Inflammatory macrophage treated with lipopolysaccharide for 1 hour (primary cell): ENCODE measurements around the gene KCNS1.

Experiments used
- DNase-seq, 2 donors: peaks; one replicate each; pipeline ENCODE4 v3.0.0-alpha.2; 2020 to 2022

KCNS1 gene

DNA sequence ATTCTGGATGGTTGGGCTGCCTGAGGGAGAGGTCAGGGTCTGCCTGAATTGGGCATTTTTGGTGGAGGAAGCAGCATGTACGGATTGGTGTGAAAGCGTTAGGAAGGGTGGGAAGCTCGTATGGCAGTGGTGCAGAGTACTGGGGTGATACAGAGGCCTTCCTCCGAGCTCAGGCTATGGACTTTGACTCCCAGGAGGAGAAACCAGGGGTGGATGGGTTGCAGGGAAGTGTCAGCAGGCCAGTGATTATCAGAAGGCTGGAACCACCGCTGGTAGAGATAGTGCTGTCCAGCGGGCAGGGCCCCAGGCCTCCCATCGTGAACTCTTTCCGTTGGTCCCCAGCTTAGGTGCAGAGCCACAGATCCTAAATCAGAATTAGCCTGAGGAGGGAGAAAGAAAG, 8.7 kb upstream of the KCNS1 start:
- no peak for DNase-seq

- DNase-seq: no peak
Measured at GRCh38 chr20:45105317-45105716, 4.4 kb upstream of the KCNS1 start.

- DNase-seq: no peak
Measured at GRCh38 chr20:45104786-45105185, 3.9 kb upstream of the KCNS1 start.

GRCh38 chr20:45103072-45103471, 2.1 kb upstream of the KCNS1 start:
- DNase-seq: no peak

DNA sequence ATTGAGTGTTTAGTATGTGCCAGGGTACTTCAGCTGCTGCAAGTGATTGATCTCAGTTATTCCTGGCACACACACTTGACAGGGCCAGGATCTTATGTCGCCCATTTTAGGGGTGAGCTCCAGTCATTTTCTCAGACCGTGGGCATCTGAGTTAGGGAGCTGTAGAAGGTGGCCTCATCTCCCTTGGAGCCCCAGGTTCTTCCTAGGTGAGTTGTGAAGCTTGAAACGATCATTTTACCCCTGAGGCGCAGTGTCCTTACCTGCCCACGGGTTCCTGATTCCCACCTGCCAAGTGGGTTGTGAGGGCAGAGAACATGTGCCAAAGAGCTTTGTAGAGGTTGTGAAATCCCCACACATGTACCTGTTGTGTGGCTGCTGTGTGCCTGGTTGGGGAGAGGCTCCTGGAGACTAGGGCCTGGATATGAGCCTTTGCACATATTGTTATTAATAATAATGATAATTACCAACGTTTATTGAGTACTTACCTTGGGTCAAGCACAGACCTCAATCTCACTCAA, 465 bp upstream of the KCNS1 start:
- no peak for DNase-seq

GRCh38 chr20:45098103-45098773, 2.7 kb downstream of the KCNS1 start:
- DNase-seq: no peak

DNA sequence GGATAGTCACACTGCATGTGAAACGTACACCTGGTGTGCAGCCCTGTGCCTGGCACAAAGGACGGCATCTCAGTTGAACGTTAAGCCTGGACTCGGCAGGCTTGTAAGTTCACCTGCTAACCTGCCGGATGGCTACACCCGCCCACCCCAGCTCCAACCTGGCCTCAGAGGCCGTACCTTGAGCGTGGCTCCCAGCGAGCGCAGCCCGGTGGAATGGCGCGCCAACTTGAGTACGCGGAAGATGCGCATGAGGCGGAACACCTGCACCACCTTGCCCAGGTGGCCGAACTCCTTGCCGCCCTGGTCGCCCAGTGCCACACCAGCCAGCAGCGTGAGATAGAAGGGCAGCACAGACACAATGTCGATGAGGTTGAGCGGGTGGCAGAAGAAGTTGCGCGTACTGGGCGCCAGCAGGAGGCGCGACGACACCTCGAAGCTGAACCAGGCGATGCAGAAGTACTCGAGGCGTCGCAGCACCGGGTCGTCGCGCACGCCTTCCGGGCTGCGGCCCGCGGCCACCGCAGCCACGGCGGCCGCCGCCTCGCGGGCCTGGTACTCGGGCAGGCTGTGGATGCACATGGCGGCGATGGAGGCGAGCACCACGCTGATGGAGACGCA, 3.3 kb downstream of the KCNS1 start:
- peak; percentile 45 to 51 for DNase-seq

- DNase-seq: no peak
Measured at GRCh38 chr20:45096781-45097180, 4.1 kb downstream of the KCNS1 start.

GRCh38 chr20:45095805-45096238, 5.1 kb downstream of the KCNS1 start:
- peak; percentile 34 to 64 for DNase-seq

DNA sequence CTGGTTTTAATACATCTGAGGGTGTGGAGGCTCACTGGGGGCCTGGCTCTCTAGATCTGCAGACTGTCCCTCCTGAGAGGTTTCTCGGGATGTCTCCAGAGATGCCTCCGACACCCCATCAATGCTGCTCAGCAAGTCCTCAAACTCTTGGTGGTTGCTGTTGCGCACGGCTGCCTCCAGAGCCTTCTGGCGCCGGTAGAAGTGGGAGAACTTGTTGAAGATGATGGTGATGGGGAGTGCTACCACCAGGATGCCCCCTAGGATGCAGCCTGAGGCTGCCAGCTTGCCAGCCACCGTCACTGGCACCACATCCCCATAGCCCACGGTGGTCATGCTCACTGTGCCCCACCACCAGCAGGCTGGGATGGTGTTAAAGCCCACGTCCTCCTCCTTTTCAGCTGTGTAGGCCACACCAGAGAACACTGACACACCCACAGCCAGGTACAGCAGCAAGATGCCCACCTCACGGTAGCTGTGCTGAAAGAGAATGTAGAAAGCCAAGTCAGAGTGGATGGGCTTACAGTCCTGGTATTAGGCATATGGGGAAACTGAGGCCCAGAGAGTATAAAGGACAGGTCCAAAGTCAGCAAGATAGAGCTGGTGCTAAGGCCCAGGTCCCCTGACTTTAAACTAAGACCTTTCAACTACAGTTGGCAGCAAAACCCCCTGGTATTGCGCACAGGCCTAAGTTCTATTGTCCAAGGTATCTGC, 5.9 kb downstream of the KCNS1 start:
- DNase-seq: no peak

DNA sequence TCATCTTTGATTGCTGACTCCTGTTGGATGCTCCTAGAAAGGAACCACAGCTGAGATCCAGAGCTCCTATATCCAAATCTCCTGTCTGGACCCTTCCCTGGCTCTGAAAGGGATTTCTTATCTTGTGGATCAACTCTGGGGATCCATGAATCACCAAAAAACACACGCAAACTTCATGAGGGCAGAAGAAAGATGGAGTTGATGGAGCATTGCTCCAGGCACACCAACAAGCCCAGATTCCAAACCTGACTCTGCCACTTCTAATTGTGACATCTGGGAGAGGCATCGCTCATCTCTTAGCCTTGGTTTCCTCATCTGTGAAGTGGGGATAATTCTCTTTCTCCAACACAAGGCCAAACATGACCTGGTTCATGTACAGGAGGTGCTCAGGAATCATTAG, 6.7 kb downstream of the KCNS1 start:
- no peak for DNase-seq

DNA sequence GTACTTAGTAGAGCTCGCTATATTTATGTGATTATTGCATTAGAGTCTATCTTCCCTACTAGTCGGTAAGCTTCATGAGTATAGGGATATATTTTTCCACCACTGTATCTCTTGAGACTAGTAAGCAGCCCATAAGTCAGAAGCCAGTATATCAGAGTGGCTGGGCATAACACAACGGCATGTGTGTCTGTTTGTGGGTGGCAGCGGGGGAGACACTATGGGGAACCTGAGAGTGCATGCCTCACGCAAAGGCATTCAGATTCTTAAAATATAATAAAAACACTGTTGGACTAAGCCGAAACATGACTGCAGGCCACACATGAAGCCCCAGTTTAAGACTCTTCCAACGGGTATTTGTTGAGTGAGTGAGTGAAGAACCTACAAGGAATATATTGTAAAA, 8.0 kb downstream of the KCNS1 start:
- no peak for DNase-seq

- no peak for DNase-seq
Measured at GRCh38 chr20:45091366-45091765, 9.6 kb downstream of the KCNS1 start.

DNA sequence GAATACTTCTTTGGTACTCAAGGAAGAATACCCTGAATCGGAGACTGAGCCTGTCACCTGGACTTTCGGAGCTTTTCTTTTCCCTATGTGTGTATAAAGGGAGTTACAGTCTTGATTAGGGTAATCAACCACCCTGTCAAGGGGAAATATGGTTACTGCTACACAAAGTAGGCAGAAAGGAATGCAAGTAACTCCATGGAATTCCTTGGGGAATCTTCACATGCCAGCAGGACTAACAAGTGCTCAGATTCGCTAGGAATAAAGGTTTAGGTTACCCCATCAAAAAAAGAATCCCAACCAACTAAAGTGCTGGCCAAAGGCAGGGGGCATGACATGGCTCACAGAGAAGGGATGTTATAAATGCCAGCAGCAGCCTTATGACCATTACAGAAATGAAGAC, 10.4 kb downstream of the KCNS1 start:
- DNase-seq: no peak

- no peak for DNase-seq
Measured at GRCh38 chr20:45088247-45088646, 12.7 kb downstream of the KCNS1 start.

DNA sequence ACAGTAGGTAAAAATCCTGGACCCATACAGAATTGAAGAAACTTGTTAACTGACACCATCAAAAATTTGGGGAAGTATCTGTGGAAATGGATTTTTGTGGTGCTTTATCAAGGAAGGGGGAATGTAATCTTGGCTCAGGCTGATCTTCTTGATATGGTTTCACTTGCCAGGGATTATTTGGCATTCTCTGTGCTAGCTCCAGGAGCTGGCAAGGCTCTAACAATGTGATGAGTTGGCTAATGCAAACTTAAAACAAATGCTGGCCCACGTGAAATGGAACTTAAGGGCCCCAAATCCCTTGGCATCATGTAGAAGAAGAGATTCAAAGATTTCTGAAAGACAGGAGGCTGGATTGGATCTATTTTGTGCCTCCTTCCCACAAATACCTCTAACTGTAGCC, 13.1 kb downstream of the KCNS1 start:
- DNase-seq: no peak

GRCh38 chr20:45087097-45087790, 13.7 kb downstream of the KCNS1 start:
- peak; percentile 48 to 86 for DNase-seq

- DNase-seq: no peak
Measured at GRCh38 chr20:45085867-45086266, 15.1 kb downstream of the KCNS1 start.

DNA sequence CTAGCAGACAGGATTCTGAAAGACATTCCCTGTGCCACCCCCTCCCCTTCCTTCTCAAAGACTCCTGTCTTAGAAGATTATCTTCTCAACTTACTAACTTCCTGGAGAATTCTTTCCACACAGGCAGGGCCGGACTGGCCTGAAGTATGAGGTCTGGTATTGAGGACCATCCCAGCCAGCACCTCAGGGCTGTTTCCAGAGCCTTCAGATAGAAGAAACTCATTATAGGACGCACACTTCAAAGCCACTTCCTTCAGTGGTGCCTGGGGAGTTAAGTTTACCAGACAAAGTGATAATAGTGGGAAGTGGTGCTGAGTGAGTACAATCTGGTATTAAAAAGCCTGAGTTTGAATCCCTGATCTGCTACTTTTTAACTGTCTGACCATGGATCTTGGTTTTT, 15.6 kb downstream of the KCNS1 start:
- DNase-seq: no peak

DNA sequence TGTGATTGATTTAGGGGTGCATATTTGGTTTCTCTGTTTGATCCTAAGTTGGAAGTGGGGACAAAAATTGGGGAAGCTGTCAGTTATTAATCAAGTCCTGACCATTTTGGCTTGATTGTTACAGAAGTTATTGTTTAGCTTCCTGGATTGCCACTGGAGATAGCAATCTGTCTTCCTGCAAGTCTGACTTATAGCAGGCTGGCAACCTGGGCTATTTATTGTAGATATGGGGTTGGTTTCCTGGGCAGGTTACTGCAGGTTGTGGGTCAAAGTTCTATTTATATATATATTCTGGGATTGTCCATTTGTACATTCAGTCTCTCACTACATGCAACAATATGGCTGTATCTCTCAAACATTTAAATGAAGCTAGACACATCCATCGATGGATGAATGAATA, 17.8 kb downstream of the KCNS1 start:
- no peak for DNase-seq

DNA sequence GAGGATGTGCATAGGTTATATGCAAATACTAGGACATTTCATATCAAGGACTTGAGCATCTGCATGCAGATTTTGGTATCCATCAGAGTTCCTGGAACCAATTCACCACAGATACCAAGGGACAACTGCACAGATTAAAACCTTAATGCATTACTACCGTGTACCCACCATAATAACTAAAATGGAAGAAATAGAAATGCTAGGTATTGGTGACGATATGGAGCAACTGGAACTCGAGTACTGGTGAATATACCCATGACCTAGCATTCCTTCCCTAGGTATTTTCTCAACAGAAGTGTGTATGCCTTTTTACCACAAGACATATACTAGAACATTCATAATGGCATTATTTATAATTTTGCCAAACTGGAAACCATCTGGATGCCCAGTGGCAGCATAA, 18.5 kb downstream of the KCNS1 start:
- no peak for DNase-seq

- peak; percentile 25 to 43 for DNase-seq
Measured at GRCh38 chr20:45080867-45081624, 19.9 kb downstream of the KCNS1 start.

DNA sequence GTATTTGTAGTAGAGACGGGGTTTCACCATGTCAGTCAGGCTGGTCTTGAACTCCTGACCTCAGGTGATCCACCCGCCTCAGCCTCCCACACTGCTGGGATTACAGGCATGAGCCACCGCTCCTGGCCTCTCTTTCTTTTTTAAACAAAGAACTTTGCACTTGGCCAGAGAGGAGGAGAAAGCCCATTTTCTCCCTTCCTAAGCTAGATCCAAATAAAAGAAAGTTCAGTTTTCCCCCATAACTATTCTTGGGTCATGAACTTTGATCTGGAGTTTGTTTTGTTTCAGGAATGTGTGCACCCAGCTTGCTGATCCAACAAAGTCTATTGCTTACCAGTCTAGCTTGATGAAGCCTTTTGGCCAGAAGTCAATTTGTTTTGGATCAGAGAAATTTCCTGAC, 23.4 kb downstream of the KCNS1 start:
- DNase-seq: no peak
